ENCODE data around the gene DHX35.

DHX35 gene

DNA sequence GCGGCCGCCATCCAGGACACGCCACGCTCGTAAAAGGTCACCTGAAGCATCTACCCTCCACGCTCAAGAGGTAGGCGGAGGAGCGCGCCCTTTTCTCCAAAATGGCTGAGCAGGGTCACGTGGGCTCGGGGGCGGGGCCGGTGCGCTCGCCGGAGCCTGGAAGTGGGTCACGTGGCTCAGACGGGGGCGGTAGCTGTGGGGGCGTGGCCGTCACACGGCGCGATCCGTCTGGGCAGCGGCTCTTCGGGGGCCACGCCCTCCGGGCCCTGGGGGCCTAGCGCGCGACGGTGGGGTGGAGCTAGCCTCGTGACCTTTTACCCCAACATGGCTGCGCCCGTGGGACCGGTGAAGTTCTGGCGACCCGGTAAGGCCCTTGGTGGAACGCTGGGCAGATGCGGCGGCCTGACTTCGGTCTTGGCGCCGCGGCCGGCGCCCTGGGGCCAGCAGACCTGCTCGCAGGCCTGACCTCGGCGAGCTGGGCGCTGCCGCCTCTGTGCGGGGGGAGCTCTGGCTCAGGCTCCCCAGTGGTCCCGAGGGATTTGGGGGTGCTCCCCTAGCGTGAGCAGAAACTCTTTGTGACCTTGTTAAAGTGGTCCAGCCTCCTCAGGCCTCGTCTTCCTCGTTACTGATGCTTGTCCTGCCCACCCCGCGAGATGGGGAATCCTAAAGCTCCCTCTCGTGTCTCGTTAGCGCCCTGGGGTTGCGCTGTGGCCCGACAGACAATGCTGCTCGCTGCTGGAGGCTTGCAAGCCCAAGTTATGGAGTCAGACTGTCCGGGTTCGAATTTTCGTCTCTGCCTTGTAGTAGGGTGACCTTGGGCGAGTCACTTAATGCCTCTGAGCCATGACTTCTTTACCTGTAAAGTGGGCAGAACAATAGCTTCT lies at the start of gene DHX35:
Gene DHX35 (plus strand): TSS at position 301 of the 884 bp plus-strand sequence. CDS start 24 bp downstream, at position 325.
- DNase-seq (ENCODE audit: low spot score), result peak; percentile 98

- DNase-seq (ENCODE audit: low spot score), result no peak
These were observed 46.8 kb upstream of the DHX35 start for GRCh38 chr20:38915355-38915754.

- no peak for DNase-seq (ENCODE audit: low spot score)
These were observed 44.5 kb upstream of the DHX35 start for GRCh38 chr20:38917657-38918056.

GRCh38 chr20:38918172-38918571 lies 44.0 kb upstream of the DHX35 start:
- no peak for DNase-seq (ENCODE audit: low spot score)

- no peak for DNase-seq (ENCODE audit: low spot score)
These were observed 42.5 kb upstream of the DHX35 start for GRCh38 chr20:38919683-38920082.

GRCh38 chr20:38920411-38920810 lies 41.7 kb upstream of the DHX35 start:
- no peak for DNase-seq (ENCODE audit: low spot score)

DNA sequence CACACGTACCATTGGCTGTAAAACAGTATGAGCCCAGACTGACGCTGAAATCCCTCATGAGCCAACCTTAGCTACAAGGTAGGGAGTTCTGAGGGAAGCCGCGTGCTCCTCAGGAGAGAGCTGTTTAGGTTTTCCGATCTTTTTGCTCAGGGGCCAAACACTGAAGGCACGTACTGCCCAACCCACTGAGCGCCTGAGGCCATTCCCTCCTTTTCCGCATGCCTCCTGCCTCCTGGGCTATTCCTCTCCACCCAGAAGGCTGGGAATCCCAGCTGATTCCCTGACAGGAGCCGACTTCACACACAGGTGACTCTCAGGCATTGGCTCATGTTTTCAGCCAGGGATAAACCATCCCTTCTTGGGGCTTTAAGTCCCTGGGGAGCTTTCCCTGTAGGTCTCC lies 41.3 kb upstream of the DHX35 start:
- no peak for DNase-seq (ENCODE audit: low spot score)

DNA sequence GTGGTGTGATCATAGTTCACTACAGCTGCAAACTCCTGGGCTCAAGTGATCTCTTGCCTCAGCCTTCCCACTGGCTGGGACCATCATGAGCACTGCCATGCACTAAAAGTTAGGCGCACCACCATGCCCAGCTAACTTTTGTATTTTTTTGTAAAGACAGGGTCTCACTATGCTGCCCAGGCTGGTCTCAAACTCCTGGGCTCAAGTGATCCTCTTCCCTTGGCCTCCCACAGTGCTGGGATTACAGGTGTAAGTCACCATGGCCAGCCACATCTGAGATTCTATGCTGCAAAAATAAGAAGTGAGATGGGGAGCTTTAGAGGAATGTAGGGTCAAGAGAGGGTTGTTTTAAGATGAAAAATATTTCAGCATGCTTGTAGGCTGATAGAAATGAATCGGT lies 37.4 kb upstream of the DHX35 start:
- DNase-seq (ENCODE audit: low spot score), result no peak

GRCh38 chr20:38926142-38926933 lies 35.8 kb upstream of the DHX35 start, which contains the start of gene FAM83D:
FAM83D (plus strand) TSS chr20:38926417; CDS start chr20:38926443, 26 bp downstream.
- DNase-seq (ENCODE audit: low spot score), result peak; percentile 100

GRCh38 chr20:38926934-38927616 lies 35.1 kb upstream of the DHX35 start:
- peak; percentile 40 for DNase-seq (ENCODE audit: low spot score)

DNA sequence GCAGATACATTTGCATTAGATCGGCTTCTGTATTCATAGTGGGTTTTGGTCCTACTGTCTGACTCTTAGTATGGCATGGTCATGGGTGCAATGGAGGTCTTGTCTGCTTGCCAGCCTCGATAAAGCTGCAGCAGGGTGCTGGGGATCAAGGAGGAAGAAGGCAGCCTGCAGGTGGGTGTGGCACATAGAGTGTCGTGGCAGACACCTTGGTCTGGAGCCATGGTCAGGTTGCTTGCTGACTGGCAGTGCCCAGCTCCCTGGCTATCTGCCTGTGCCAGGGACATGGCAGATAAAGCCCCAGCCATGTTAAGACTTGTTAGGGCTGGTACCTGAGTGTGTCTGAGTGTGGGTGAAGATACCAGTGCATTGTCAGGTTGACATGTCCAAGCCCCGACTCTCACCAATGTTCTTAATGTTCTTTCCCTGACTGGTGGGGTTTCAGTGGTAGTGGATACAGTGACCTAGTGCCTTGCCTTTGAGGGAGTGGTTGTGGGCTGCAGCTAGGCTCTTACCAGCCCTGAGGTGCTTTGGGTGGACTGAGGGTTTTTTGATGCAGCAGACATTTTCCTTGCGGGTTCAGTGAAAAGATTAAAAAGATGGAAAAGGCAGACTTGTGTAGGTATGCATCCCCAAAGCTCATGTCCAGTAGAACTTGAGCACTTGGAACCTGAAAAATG lies 34.1 kb upstream of the DHX35 start:
- DNase-seq (ENCODE audit: low spot score), result no peak

DNA sequence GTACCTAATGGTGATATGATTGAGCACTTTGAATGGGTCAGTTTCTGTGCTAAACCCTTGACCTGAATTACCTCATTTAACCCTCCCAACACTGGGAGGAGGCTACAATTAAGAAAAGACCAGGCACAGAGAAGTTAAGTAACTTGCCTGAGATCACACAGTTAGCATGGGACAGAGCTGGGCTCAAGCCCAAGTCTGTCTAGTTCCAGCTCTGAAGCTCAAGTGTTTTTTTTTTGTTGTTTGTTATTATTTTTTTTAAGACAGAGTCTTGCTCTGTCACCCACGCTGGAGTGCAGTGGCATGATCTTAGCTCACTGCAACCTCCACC lies 31.9 kb upstream of the DHX35 start:
- no peak for DNase-seq (ENCODE audit: low spot score)

DNA sequence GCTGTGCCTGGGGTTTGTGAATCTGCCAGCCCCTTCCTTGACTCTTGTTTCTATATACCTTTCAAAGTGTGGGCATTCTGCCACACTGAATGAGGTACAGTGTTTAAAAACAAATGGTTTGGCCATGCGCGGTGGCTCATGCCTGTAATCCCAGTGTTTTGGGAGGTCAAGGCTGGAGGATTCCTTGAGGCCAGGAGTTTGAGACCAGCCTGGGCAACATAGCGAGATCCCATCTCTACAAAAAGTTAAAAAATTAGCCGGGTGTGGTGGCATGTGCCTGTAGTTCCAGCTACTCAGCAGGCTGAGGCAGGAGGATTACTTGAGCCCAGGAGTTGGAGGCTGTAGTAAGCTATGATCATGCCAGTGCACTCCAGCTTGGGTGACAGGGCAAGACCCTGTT lies 30.2 kb upstream of the DHX35 start:
- DNase-seq (ENCODE audit: low spot score), result no peak

- DNase-seq (ENCODE audit: low spot score), result peak; percentile 36
These were observed 29.6 kb upstream of the DHX35 start for GRCh38 chr20:38932457-38933120.

- DNase-seq (ENCODE audit: low spot score), result no peak
These were observed 27.6 kb upstream of the DHX35 start for GRCh38 chr20:38934530-38934929.

DNA sequence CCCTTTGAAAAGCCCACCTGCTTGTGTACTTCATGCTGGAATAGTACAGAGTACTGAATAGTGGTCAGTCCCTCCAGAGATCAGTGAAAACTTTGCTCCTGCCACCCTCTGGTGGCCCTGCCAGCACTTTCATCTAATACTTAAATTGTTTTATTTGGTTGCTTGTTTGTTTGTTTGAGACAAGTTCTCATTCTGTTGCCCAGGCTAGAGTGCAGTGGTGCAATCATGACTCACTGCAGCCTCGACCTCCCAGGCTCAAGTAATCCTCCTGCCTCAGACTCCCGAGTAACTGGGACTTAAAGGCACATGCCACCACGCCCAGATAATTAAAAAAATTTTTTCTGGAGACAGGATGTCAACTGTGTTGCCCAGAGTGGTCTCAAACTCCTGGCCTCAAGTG lies 26.9 kb upstream of the DHX35 start:
- peak; percentile 29 for DNase-seq (ENCODE audit: low spot score)

- DNase-seq (ENCODE audit: low spot score), result peak; percentile 32
These were observed 26.2 kb upstream of the DHX35 start for GRCh38 chr20:38935967-38936407.

GRCh38 chr20:38937000-38937399 lies 25.1 kb upstream of the DHX35 start:
- DNase-seq (ENCODE audit: low spot score), result no peak

GRCh38 chr20:38937978-38938473 lies 24.1 kb upstream of the DHX35 start:
- no peak for DNase-seq (ENCODE audit: low spot score)

DNA sequence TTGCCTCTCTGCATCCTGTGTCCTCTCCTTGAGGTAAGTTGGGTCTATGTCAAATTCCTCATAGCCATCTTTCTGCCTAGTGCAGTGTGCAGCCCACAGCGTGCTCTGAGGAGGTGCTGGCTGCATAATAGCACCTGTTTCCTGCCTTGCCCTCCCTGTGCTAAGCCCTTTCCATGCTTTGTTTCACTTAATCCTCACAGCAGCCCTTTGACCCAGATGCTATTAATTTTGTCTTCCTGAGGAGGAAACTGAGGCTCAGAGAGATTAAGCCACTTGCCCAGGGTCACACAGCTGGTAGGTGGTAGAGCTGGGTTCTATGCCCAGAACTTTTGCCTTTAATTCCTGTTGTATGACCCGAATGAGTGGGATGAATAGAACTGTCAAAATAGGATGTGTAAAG lies 22.5 kb upstream of the DHX35 start:
- DNase-seq (ENCODE audit: low spot score), result no peak

DNA sequence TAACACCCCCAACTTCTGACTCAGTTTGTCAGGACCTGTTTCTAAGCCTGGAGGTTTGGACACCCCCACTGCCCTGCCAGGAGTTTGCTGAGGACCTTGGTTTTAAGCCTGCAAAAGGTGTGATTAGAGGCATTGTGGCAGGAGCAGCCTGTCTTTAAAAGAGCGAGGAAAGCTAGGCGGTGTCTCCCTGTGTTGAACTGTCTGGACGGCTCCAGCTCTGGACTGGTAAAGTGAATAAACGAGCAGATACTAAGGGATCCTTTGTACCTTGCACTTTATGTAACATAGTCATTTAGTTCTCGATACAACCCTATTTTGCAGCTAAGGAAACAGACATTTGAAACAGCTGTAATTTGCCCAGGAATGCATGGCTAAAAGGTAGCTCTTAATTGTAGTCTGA lies 21.5 kb upstream of the DHX35 start:
- DNase-seq (ENCODE audit: low spot score), result no peak
